ENCODE results near the gene TTC23.

TTC23 gene

DNA sequence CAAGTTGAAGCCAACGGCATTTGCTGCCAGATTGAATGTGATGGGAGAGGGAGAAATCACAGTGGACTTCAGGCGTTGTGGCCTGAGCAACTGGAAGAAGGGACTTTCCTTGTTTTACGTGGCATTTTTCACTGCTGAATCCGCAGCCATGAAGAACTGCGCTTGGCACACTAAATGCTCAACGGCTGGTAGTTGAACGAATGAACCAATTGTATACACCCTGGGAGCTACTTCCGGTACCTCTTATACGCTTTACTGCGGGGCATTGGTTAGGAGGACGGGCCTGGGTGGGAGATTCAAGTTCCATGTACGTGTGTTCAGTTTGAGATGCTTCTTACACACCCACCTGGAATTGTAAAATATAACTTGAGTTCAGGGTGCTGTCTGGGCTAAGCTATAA lies 139.3 kb downstream of the TTC23 start:
- no peak for TF ChIP-seq EP300 (IDR thresholded peaks at IDR 0.05; ENCODE audit: borderline replicate concordance)
- TF ChIP-seq TCF12 (IDR thresholded peaks at IDR 0.05; ENCODE audit: low read depth) = no peak

DNA sequence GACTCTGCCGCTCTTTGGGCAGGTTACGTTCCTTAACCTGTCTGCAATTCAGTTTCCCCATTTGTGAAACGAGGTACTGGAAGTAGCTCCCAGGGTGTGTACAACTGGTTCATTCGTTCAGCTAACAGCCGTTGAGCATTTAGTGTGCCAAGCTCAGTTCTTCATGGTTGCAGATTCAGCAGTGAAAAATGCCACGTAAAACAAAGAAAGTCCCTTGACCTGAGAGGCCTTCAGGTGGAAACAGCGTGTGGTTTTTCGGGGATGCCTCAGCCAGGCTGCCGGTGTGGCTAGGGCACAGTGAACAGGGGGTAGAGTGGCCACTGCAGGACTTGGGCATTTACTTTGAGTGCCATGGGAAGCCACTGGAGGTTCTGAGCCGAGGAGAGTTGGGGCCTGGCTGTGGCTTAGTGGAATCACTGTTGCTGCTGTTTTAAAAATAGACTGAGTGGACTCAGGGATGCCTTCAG lies 139.8 kb downstream of the TTC23 start:
- TF ChIP-seq NFIC (IDR thresholded peaks at IDR 0.05) (no peak), EP300 (IDR thresholded peaks at IDR 0.05; ENCODE audit: borderline replicate concordance) (no peak), EGR1 (IDR thresholded peaks at IDR 0.05) (no peak), RAD21 (IDR thresholded peaks at IDR 0.05; ENCODE audit: low read depth) (no peak)
- TF ChIP-seq, protein P1, sequence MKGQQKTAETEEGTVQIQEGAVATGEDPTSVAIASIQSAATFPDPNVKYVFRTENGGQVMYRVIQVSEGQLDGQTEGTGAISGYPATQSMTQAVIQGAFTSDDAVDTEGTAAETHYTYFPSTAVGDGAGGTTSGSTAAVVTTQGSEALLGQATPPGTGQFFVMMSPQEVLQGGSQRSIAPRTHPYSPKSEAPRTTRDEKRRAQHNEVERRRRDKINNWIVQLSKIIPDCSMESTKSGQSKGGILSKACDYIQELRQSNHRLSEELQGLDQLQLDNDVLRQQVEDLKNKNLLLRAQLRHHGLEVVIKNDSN (IDR thresholded peaks at IDR 0.05) = no peak
- TF ChIP-seq, protein P2, sequence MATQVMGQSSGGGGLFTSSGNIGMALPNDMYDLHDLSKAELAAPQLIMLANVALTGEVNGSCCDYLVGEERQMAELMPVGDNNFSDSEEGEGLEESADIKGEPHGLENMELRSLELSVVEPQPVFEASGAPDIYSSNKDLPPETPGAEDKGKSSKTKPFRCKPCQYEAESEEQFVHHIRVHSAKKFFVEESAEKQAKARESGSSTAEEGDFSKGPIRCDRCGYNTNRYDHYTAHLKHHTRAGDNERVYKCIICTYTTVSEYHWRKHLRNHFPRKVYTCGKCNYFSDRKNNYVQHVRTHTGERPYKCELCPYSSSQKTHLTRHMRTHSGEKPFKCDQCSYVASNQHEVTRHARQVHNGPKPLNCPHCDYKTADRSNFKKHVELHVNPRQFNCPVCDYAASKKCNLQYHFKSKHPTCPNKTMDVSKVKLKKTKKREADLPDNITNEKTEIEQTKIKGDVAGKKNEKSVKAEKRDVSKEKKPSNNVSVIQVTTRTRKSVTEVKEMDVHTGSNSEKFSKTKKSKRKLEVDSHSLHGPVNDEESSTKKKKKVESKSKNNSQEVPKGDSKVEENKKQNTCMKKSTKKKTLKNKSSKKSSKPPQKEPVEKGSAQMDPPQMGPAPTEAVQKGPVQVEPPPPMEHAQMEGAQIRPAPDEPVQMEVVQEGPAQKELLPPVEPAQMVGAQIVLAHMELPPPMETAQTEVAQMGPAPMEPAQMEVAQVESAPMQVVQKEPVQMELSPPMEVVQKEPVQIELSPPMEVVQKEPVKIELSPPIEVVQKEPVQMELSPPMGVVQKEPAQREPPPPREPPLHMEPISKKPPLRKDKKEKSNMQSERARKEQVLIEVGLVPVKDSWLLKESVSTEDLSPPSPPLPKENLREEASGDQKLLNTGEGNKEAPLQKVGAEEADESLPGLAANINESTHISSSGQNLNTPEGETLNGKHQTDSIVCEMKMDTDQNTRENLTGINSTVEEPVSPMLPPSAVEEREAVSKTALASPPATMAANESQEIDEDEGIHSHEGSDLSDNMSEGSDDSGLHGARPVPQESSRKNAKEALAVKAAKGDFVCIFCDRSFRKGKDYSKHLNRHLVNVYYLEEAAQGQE (IDR thresholded peaks at IDR 0.05; ENCODE audit: low read depth) = no peak

DNA sequence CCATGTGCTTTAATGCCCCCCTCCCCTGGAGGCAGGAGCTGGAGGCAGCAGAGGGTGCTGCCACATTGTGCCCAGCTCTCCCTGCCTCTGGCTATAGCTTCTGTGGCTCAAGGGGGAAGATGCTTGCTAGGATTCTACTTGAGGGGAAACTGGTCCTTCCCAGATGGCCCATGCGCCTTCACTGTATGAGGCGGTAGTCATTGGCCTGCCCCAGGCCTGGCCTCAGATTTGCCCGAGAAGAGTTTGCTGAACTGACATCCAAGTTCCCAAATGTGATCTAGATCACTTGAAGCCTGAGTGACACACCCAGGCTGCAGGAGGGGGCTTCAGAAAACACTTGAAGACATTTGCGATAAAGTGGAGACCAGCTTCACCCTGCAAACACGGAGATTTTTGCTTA lies 140.4 kb downstream of the TTC23 start:
- TF ChIP-seq TAF1 (IDR thresholded peaks at IDR 0.05; ENCODE audit: low read depth) (no peak), NFIC (IDR thresholded peaks at IDR 0.05) (no peak), YY1 (IDR thresholded peaks at IDR 0.05; ENCODE audit: low read depth) (no peak), CREB1 (IDR thresholded peaks at IDR 0.05; ENCODE audit: low read depth) (no peak), ZBTB7A (IDR thresholded peaks at IDR 0.05; ENCODE audit: low read depth) (no peak), EP300 (IDR thresholded peaks at IDR 0.05; ENCODE audit: borderline replicate concordance) (no peak), EGR1 (IDR thresholded peaks at IDR 0.05) (no peak), TEAD4 (IDR thresholded peaks at IDR 0.05) (no peak), CEBPB (IDR thresholded peaks at IDR 0.05) (no peak)
- TF ChIP-seq, protein P1 (IDR thresholded peaks at IDR 0.05) = no peak
- TF ChIP-seq, protein P2 (IDR thresholded peaks at IDR 0.05; ENCODE audit: low read depth) = no peak

DNA sequence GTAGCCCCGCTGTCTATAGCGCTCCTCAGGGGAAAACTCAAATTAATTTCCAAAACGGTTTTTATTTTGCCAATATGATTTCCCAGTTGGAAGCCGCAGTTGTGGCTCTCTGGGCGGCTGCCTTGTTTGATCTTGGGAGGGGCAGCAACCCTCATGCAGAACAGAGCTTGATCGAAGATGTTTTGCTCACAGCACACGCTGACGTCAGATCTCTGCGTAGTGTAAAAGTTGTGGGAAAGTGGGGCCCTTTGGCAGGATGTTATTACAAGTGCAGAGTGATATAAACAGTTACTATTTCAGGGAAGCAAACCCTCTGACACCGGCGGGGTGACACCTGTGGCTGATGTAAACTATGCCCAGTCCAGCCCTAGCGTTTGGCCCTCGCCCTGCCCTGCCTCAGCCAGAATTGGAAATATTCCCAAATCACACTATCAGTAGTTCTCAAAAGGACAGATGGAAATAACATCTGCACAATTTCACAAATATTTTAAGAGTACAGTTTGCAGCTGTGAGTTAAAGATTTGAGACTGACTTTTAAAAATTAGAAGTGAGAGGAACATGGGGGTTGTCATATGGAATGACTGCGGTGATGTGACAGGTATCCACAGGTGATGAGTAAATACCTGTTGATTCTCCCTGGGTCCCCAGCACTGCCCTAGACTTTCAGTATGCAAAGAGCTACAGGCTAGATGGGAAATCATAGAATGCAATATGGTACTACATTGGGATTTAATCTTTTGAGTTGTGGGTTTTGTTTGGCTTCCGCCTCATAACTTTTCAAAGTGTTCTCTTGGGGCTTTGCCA lies 142.8 kb downstream of the TTC23 start:
- no peak for TF ChIP-seq EP300 (IDR thresholded peaks at IDR 0.05; ENCODE audit: borderline replicate concordance)
- TF ChIP-seq, protein P3, sequence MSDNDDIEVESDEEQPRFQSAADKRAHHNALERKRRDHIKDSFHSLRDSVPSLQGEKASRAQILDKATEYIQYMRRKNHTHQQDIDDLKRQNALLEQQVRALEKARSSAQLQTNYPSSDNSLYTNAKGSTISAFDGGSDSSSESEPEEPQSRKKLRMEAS (IDR thresholded peaks at IDR 0.05) = no peak
- TF ChIP-seq FOXM1 (IDR thresholded peaks at IDR 0.05; ENCODE audit: borderline replicate concordance, low read depth) = no peak
- TF ChIP-seq, protein P2 (IDR thresholded peaks at IDR 0.05; ENCODE audit: low read depth) = no peak
- TF ChIP-seq CREB1 (IDR thresholded peaks at IDR 0.05; ENCODE audit: low read depth) = no peak
- TF ChIP-seq TAF1 (IDR thresholded peaks at IDR 0.05; ENCODE audit: low read depth) = no peak
- TF ChIP-seq TEAD4 (IDR thresholded peaks at IDR 0.05) = no peak
- no peak for TF ChIP-seq EGR1 (IDR thresholded peaks at IDR 0.05)
